ENCODE results near the gene JMJD4.

JMJD4 gene

DNA sequence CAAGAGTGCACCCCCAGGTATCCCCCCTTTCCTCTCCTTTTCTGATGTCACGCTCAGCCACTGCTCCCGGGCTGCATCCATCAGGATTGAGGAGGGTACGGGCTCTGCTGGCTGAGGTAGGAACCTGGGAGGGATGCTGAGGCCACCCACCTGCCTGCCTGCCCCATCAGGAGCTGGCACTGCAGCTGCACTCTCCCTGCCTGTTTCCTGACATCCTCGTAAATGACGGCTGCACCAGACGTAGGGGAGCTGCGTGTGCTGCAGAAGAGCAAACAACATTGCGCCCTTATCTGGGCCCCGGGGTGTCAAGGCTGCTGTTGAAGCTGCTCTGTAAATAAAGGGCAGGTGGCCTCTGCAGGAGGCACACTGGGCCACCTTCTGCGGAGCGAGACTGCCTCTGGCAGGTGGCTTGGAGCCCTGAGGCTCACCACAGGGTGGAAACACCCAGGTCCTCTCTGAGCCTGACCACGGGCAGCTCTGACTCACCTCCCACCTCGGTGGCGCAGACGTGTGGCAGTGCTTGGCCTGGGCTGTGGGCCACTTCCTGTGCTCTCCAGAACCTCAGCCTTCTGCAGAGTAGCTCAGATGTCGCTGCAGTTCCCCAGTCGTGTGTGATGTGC, 31.0 kb upstream of the JMJD4 start:
- H3K4me3 ChIP-seq (ENCODE audit: low read depth in 1 of 2, low read length in 2 of 2), result no peak overlapping the region
- H3K27ac ChIP-seq (ENCODE audit: low read length), result no peak overlapping the region; the same call in 1 of the 2 replicates
- TF ChIP-seq, protein P1, sequence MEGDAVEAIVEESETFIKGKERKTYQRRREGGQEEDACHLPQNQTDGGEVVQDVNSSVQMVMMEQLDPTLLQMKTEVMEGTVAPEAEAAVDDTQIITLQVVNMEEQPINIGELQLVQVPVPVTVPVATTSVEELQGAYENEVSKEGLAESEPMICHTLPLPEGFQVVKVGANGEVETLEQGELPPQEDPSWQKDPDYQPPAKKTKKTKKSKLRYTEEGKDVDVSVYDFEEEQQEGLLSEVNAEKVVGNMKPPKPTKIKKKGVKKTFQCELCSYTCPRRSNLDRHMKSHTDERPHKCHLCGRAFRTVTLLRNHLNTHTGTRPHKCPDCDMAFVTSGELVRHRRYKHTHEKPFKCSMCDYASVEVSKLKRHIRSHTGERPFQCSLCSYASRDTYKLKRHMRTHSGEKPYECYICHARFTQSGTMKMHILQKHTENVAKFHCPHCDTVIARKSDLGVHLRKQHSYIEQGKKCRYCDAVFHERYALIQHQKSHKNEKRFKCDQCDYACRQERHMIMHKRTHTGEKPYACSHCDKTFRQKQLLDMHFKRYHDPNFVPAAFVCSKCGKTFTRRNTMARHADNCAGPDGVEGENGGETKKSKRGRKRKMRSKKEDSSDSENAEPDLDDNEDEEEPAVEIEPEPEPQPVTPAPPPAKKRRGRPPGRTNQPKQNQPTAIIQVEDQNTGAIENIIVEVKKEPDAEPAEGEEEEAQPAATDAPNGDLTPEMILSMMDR (IDR thresholded peaks at IDR 0.05; ENCODE audit: borderline replicate concordance, extremely low read depth, low read length, poor library complexity, severe bottlenecking), result no peak
- TF ChIP-seq EZH2 (IDR thresholded peaks at IDR 0.05; ENCODE audit: borderline replicate concordance, low read depth, low read length, severe bottlenecking), result no peak
- H3K4me2 ChIP-seq (ENCODE audit: insufficient read depth, low read length), result no peak overlapping the region
- DNase-seq (peak; percentile 55), ATAC-seq (ENCODE audit: insufficient read depth, low read depth) (peak; percentile 35)
- peaks cover 7% of the 10 kb centered on the region for H3K79me2 ChIP-seq (ENCODE audit: insufficient read depth, low read length)
- H3K27me3 ChIP-seq (ENCODE audit: insufficient read depth, low read length, poor library complexity), result no peaks in the 10 kb centered on the region
- no peaks in the 10 kb centered on the region for H3K9me3 ChIP-seq (ENCODE audit: insufficient read depth, low read length, severe bottlenecking)
- H3K4me1 ChIP-seq (ENCODE audit: insufficient read depth, low read length), result peaks cover 13% of the 10 kb centered on the region
- peaks cover 37% of the 10 kb centered on the region for H4K20me1 ChIP-seq (ENCODE audit: insufficient read depth, low read length)
- no peak overlapping the region for H2AFZ ChIP-seq (ENCODE audit: low read depth, low read length)
- H3K36me3 ChIP-seq (ENCODE audit: insufficient read depth, low read length), result peaks cover 87% of the 10 kb centered on the region
- no peak overlapping the region for H3K9ac ChIP-seq (ENCODE audit: low read depth, low read length)

DNA sequence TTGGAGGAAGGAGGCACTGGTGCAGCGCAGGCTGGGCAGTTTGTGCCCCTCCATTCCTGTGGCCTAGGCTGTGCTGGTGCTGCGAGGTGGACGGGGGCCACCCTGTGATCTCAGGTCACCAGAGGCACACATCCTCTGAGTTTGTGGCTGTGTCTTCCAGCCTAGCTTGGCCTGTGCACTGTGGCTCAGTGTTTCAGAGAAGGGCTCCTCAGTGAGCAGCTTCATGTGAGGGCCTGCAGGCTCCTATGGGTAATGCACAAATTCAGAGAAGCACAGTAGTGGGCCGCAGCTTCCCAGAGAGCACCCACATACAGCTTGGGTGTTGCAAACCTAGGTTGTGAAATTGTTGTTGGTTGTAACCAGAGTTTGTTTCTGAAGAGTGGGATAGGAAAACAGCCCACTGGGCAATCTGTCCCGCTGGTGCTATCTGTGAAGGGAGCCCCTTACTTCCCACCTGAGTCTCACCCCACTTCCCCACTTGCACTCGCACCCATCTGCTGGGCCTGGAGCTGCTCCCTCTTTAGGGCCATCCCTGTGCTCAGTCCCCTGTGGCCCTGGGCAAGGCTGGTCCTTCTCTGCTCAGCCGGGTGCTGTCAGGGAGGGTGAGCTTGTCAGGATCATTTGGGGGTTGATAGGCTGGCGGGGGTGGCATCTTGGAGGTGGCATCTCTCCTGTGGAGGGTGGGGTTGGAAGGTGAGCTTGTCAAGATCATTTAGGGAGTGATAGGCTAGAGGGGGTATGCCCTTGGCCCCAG, 30.3 kb upstream of the JMJD4 start:
- H3K4me2 ChIP-seq (ENCODE audit: insufficient read depth, low read length), result no peak overlapping the region
- H3K36me3 ChIP-seq (ENCODE audit: insufficient read depth, low read length), result peaks cover 88% of the 10 kb centered on the region
- no peak overlapping the region for H3K4me3 ChIP-seq (ENCODE audit: low read depth in 1 of 2, low read length in 2 of 2)

DNA sequence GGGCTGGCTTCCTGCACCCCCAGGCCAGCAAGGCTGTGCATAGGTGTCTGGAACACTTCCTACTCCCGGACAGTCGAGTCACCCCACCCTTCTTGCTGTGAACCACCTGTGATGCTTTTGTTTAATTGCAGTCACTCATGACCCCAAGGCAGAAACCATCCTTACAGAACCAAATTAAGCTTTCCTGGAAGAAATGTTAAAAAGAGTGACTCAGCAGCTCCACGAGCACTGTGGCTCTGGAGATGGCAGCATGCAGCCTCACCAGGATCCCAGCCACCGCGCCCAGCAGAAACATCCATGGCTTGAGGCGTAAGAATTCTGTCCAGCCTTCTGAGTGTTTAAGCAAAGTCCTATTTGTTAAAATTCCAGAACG, 28.9 kb upstream of the JMJD4 start:
- no peak overlapping the region for H3K4me3 ChIP-seq (ENCODE audit: low read depth in 1 of 2, low read length in 2 of 2)
- no peak for ATAC-seq (ENCODE audit: insufficient read depth, low read depth)
- no peak overlapping the region for H3K4me2 ChIP-seq (ENCODE audit: insufficient read depth, low read length)
- no peak overlapping the region for H2AFZ ChIP-seq (ENCODE audit: low read depth, low read length)
- peaks cover 41% of the 10 kb centered on the region for H4K20me1 ChIP-seq (ENCODE audit: insufficient read depth, low read length)
- H3K79me2 ChIP-seq (ENCODE audit: insufficient read depth, low read length), result peaks cover 7% of the 10 kb centered on the region
- H3K4me1 ChIP-seq (ENCODE audit: insufficient read depth, low read length), result peaks cover 13% of the 10 kb centered on the region
- H3K36me3 ChIP-seq (ENCODE audit: insufficient read depth, low read length), result peaks cover 88% of the 10 kb centered on the region
- H3K9ac ChIP-seq (ENCODE audit: low read depth, low read length), result no peak overlapping the region
- H3K27ac ChIP-seq (ENCODE audit: low read length), result no peak overlapping the region
- DNase-seq, result no peak
- no peaks in the 10 kb centered on the region for H3K9me3 ChIP-seq (ENCODE audit: insufficient read depth, low read length, severe bottlenecking)
- TF ChIP-seq, protein P1 (IDR thresholded peaks at IDR 0.05; ENCODE audit: borderline replicate concordance, extremely low read depth, low read length, poor library complexity, severe bottlenecking), result no peak
- no peak for TF ChIP-seq EZH2 (IDR thresholded peaks at IDR 0.05; ENCODE audit: borderline replicate concordance, low read depth, low read length, severe bottlenecking)
- no peaks in the 10 kb centered on the region for H3K27me3 ChIP-seq (ENCODE audit: insufficient read depth, low read length, poor library complexity)

More for the DNA sequence above, 30.3 kb upstream of the JMJD4 start:
- H3K27ac ChIP-seq (ENCODE audit: low read length), result no peak overlapping the region
- no peak for DNase-seq
- peaks cover 38% of the 10 kb centered on the region for H4K20me1 ChIP-seq (ENCODE audit: insufficient read depth, low read length)
- TF ChIP-seq, protein P1 (IDR thresholded peaks at IDR 0.05; ENCODE audit: borderline replicate concordance, extremely low read depth, low read length, poor library complexity, severe bottlenecking), result no peak
- no peak for TF ChIP-seq EZH2 (IDR thresholded peaks at IDR 0.05; ENCODE audit: borderline replicate concordance, low read depth, low read length, severe bottlenecking)
- no peaks in the 10 kb centered on the region for H3K9me3 ChIP-seq (ENCODE audit: insufficient read depth, low read length, severe bottlenecking)
- H2AFZ ChIP-seq (ENCODE audit: low read depth, low read length), result no peak overlapping the region
- ATAC-seq (ENCODE audit: insufficient read depth, low read depth), result no peak
- peaks cover 13% of the 10 kb centered on the region for H3K4me1 ChIP-seq (ENCODE audit: insufficient read depth, low read length)
- peaks cover 7% of the 10 kb centered on the region for H3K79me2 ChIP-seq (ENCODE audit: insufficient read depth, low read length)
- no peak overlapping the region for H3K9ac ChIP-seq (ENCODE audit: low read depth, low read length)
- H3K27me3 ChIP-seq (ENCODE audit: insufficient read depth, low read length, poor library complexity), result no peaks in the 10 kb centered on the region

Data from DND-41 (cell line).